ENCODE results near the gene CEP44.

Gene CEP44

DNA sequence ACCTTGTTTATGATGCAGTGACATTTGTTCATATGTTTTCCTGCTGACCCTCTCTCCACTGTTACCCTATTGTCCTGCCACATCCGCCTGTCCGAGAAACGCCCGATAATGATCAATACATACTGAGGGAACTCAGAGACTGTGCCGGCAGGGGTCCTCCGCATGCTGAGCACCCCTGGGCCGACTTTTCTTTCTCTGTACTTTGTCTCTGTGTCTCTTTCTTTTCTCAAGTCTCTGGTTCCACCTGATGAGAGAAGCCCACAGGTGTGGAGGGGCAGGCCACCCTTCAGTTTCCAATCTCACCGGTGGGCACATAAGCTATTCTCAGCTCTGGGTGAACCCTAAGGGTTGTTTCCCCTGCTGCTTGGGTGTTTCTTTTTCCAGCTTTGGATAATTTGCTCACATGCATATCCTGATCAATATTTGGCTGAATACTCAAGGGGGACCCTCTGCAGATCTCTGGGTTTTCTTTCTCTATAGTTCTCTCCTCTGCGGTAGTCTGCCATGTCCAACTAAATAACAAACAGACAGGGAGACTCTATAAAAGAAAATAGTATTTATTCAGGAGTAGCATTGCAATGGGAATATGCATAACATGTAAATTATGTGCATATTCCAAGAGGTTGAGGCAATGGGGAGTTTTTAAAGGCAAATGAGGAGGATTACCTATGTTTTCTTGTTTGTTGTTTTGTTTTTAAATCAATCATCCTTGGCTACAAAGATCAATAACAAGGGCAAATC is 97.2 kb downstream of the CEP44 start:
- Histone ChIP-seq H3K4me1 (no peaks in the 10 kb centered on the region), H3K9ac (no peak overlapping the region), H3K27ac (no peak overlapping the region), H4K20me1 (no peaks in the 10 kb centered on the region), H3K36me3 (no peaks in the 10 kb centered on the region), H3K4me3 (no peak overlapping the region), H3K4me2 (no peak overlapping the region), H3K27me3 (no peaks in the 10 kb centered on the region), H3K9me3 (replicated peaks in 1 of 11) (peaks cover 0 to 8% (median 0%) of the 10 kb centered on the region in 11 experiments; a peak in 4 of 22 replicates)
- no peak for TF ChIP-seq Cebpa-rat (IDR thresholded peaks at IDR 0.05)

DNA sequence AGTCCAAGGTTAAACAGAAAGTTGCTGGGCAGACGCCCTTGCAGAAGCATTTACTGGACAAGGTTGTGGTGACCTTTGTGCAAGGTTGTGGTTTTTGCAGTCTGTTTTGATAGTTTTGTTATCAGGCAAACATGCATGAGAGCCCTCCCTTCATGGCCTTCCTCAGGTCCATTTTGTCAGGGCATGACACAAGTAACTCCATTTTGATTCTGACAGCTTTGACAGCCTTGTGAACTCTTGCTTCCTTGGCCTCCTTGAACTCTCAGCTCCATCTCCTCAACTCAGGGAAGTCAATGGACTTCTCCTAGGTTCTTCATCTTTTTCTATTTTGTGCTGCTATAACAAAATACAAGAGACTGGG is 97.7 kb downstream of the CEP44 start:
- TF ChIP-seq Cebpa-rat (IDR thresholded peaks at IDR 0.05), result no peak
- no peak overlapping the region for H3K4me2 ChIP-seq
- H3K36me3 ChIP-seq, result no peaks in the 10 kb centered on the region
- peaks cover 0 to 9% (median 0%) of the 10 kb centered on the region in 11 experiments; a peak in 4 of 22 replicates for H3K9me3 ChIP-seq (replicated peaks in 1 of 11)
- no peak overlapping the region for H3K9ac ChIP-seq
- H4K20me1 ChIP-seq, result no peaks in the 10 kb centered on the region
- no peaks in the 10 kb centered on the region for H3K27me3 ChIP-seq
- H3K4me1 ChIP-seq, result peaks cover 0 to under 1% (median 0%) of the 10 kb centered on the region in 10 experiments; a peak in 2 of 20 replicates
- H3K27ac ChIP-seq, result no peak overlapping the region
- H3K4me3 ChIP-seq, result no peak overlapping the region
